ENCODE data around the gene PREX1. TPM values are rescaled to one million over a fixed set of nuclear protein-coding genes. Genes with fewer than 3 reads are reported as not detected.

The PREX1 gene
- total and polyA plus RNA-seq, 8 donors: 5.2 to 25.2 (median 16.6) TPM

DNA sequence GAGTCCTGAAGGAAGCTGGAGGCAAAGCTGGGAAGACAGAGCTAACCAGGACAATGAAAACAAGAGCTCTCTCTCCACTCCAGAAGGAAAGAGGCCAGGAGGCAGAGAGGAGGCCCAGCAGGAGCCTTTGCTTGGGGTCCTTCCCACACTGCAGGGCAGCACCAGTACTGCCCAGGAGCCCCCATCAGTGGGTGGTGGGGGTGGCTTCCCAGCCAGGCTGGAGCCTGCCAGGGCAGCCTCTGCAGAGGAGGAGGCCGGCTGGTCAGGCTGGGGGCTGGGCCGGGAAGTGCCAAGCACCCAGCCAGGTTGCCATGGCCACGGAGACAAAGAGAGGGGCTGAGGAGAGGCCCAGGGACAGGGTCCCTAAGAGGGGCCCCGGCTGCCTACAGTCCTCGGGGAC, 33.4 kb downstream of the PREX1 start:
- intact Hi-C loops (cut with DNase I; ENCODE audit: low total_unique reads): no loop called here
- TF ChIP-seq, protein P1, sequence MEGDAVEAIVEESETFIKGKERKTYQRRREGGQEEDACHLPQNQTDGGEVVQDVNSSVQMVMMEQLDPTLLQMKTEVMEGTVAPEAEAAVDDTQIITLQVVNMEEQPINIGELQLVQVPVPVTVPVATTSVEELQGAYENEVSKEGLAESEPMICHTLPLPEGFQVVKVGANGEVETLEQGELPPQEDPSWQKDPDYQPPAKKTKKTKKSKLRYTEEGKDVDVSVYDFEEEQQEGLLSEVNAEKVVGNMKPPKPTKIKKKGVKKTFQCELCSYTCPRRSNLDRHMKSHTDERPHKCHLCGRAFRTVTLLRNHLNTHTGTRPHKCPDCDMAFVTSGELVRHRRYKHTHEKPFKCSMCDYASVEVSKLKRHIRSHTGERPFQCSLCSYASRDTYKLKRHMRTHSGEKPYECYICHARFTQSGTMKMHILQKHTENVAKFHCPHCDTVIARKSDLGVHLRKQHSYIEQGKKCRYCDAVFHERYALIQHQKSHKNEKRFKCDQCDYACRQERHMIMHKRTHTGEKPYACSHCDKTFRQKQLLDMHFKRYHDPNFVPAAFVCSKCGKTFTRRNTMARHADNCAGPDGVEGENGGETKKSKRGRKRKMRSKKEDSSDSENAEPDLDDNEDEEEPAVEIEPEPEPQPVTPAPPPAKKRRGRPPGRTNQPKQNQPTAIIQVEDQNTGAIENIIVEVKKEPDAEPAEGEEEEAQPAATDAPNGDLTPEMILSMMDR (IDR thresholded peaks at IDR 0.05): no peak
- TF ChIP-seq POLR2AphosphoS5 (IDR thresholded peaks at IDR 0.05) (no peak), EP300 (IDR thresholded peaks at IDR 0.05) (no peak), POLR2A (IDR thresholded peaks at IDR 0.05) (no peak)
- WGBS, 5 donors: 38 to 66% (median 50%) methylated on average over 5 of the region's 5 CpGs
- peak in 1 of 2 donors; percentile 56 for DNase-seq
- H3K36me3 ChIP-seq: no peaks in the 10 kb centered on the region
- H3K4me3 ChIP-seq: no peak overlapping the region
- H3K9me3 ChIP-seq: no peaks in the 10 kb centered on the region
- peaks cover 15 to 82% (median 20%) of the 10 kb centered on the region in 4 donors for H3K4me1 ChIP-seq
- no peak overlapping the region for H3K27ac ChIP-seq
- no peaks in the 10 kb centered on the region for H3K27me3 ChIP-seq

DNA sequence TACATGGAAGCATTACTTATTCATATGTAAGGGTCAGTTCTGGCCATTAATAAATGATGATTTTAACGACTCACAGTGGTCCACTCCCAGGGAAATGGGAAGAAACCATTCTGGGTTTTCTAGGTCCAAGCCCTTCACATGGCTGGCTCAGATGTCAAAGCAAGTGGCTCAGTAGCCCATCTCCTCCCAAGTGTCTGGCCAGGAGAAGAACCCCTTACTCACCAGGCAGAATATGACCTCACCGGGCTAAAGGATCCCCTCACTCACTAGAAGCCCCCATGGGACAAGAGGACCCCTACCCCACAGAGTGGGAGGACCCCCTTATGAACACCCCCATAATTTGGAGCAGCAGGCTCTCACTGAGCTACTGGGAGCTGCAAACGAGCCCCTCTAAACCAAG, 34.0 kb downstream of the PREX1 start:
- H3K27ac ChIP-seq: no peak overlapping the region
- 63 to 80% (median 77%) methylated on average over 3 of the region's 3 CpGs for WGBS, 5 donors
- no peaks in the 10 kb centered on the region for H3K36me3 ChIP-seq
- no peak for TF ChIP-seq POLR2AphosphoS5 (IDR thresholded peaks at IDR 0.05)
- TF ChIP-seq, protein P1 (IDR thresholded peaks at IDR 0.05): no peak
- no peak for TF ChIP-seq EP300 (IDR thresholded peaks at IDR 0.05)
- no peak for TF ChIP-seq POLR2A (IDR thresholded peaks at IDR 0.05)
- no peaks in the 10 kb centered on the region for H3K9me3 ChIP-seq
- H3K4me1 ChIP-seq: peaks cover 15 to 82% (median 19%) of the 10 kb centered on the region in 4 donors
- H3K4me3 ChIP-seq: no peak overlapping the region
- no peaks in the 10 kb centered on the region for H3K27me3 ChIP-seq
- intact Hi-C loops (cut with DNase I; ENCODE audit: low total_unique reads): no loop called here
- no peak for DNase-seq

DNA sequence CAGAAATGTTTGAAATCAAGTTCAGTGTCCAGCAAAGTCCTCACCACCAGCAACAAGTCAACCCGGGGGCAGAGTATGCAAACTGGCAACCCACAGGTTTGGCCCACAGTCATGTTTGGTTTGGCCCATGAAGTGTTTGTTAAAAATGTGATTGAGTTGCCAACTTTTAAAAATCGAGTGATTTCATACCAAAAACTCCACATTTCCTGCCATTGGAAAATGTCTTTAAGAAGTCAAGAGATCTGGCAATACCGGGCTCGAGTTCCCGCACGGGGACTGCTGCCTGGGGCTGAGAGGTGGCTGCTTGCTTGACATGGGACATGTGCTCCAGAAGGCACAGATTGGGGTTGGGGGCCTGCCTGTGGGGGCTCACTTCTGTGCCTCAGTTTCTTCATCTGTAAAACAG, 36.1 kb downstream of the PREX1 start:
- H3K27ac ChIP-seq: no peak overlapping the region
- no peaks in the 10 kb centered on the region for H3K9me3 ChIP-seq
- no peaks in the 10 kb centered on the region for H3K36me3 ChIP-seq
- TF ChIP-seq POLR2AphosphoS5 (IDR thresholded peaks at IDR 0.05) (no peak), POLR2A (IDR thresholded peaks at IDR 0.05) (no peak), EP300 (IDR thresholded peaks at IDR 0.05) (no peak)
- TF ChIP-seq, protein P1 (IDR thresholded peaks at IDR 0.05): no peak
- H3K27me3 ChIP-seq: no peaks in the 10 kb centered on the region
- 38 to 49% (median 46%) methylated on average over 6 of the region's 6 CpGs for WGBS, 5 donors
- H3K4me3 ChIP-seq: no peak overlapping the region
- intact Hi-C loops (cut with DNase I; ENCODE audit: low total_unique reads): no loop called here
- peaks cover 15 to 79% (median 22%) of the 10 kb centered on the region in 4 donors for H3K4me1 ChIP-seq
- no peak for DNase-seq

DNA sequence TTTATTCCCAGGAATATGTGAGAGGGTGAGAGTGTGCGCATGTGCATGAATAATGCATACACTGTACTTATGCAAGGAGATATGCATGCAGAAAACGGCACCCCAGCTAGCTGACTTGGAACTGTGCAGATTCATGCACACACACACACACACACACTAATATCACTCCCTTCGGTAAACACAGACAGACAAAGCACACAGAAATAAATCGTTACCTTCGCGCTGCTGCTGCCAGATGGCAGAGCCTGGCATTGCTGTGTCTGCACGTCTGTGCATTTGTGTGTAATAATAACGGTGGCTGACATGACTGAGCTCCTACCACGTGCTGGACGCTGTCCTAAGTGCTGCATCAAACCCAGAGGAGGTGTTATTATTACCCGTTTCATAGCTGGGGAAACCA, 36.8 kb downstream of the PREX1 start:
- DNase-seq: peak in 1 of 2 donors; percentile 79
- WGBS, 5 donors: 14 to 33% (median 21%) methylated on average over 11 of the region's 11 CpGs

More for the DNA sequence above, 36.8 kb downstream of the PREX1 start:
- H3K9me3 ChIP-seq: no peaks in the 10 kb centered on the region
- H3K36me3 ChIP-seq: no peaks in the 10 kb centered on the region
- intact Hi-C loops (cut with DNase I; ENCODE audit: low total_unique reads): no loop called here
- H3K27ac ChIP-seq: no peak overlapping the region
- H3K4me1 ChIP-seq: peaks cover 15 to 80% (median 22%) of the 10 kb centered on the region in 4 donors
- no peaks in the 10 kb centered on the region for H3K27me3 ChIP-seq
- TF ChIP-seq, protein P1 (IDR thresholded peaks at IDR 0.05): no peak
- no peak for TF ChIP-seq POLR2A (IDR thresholded peaks at IDR 0.05)
- no peak for TF ChIP-seq EP300 (IDR thresholded peaks at IDR 0.05)
- TF ChIP-seq POLR2AphosphoS5 (IDR thresholded peaks at IDR 0.05): no peak
- no peak overlapping the region for H3K4me3 ChIP-seq
